Ovary (tissue), 3 donors: ENCODE results near the gene LPCAT2.

Experiments
- POLR2A ChIP-seq: fragments of 450-650 bp; IDR thresholded peaks from one replicate; pipeline ENCODE4 v1.6.1; 2017; ENCODE audit warnings: antibody characterized with exemption, mild to moderate bottlenecking, moderate library complexity
- TF ChIP-seq, protein P1 (sequence below), 3 donors: fragments of 450-650 bp in 2 of 3; fragments of 200-600 bp in 1 of 3; IDR thresholded peaks; one replicate each; pipeline versions ENCODE4 v1.5.1 to v1.8.0; 2016 to 2022; ENCODE audit warnings: antibody characterized with exemption in 3 of 3, mild to moderate bottlenecking in 1 of 3
- donor health status: DM: no; HTN: no; CAD: no.

DNA sequence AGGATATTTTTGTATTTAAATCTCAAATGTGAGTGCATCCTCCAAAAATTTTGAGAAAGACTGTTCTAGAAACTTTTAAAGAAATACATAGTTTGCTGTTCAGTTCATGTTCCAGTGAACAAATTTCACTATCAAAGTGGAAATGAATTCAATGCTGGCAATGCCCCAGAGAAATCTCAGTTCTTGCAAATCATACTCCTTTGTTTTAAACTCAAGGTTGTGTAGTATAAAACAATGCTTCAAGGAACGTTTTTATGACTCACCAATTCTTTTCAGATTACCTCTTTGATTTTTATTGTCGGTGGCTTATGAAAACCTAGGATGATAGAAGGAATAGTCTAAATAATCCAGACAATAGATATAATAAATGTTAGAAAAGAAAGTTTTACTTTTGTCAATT lies 17.6 kb downstream of the LPCAT2 start:
- TF ChIP-seq, protein P1, sequence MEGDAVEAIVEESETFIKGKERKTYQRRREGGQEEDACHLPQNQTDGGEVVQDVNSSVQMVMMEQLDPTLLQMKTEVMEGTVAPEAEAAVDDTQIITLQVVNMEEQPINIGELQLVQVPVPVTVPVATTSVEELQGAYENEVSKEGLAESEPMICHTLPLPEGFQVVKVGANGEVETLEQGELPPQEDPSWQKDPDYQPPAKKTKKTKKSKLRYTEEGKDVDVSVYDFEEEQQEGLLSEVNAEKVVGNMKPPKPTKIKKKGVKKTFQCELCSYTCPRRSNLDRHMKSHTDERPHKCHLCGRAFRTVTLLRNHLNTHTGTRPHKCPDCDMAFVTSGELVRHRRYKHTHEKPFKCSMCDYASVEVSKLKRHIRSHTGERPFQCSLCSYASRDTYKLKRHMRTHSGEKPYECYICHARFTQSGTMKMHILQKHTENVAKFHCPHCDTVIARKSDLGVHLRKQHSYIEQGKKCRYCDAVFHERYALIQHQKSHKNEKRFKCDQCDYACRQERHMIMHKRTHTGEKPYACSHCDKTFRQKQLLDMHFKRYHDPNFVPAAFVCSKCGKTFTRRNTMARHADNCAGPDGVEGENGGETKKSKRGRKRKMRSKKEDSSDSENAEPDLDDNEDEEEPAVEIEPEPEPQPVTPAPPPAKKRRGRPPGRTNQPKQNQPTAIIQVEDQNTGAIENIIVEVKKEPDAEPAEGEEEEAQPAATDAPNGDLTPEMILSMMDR (IDR thresholded peaks at IDR 0.05): no peak
- TF ChIP-seq POLR2A: no peak
